ENCODE data around the gene EEFSEC.

EEFSEC gene

DNA sequence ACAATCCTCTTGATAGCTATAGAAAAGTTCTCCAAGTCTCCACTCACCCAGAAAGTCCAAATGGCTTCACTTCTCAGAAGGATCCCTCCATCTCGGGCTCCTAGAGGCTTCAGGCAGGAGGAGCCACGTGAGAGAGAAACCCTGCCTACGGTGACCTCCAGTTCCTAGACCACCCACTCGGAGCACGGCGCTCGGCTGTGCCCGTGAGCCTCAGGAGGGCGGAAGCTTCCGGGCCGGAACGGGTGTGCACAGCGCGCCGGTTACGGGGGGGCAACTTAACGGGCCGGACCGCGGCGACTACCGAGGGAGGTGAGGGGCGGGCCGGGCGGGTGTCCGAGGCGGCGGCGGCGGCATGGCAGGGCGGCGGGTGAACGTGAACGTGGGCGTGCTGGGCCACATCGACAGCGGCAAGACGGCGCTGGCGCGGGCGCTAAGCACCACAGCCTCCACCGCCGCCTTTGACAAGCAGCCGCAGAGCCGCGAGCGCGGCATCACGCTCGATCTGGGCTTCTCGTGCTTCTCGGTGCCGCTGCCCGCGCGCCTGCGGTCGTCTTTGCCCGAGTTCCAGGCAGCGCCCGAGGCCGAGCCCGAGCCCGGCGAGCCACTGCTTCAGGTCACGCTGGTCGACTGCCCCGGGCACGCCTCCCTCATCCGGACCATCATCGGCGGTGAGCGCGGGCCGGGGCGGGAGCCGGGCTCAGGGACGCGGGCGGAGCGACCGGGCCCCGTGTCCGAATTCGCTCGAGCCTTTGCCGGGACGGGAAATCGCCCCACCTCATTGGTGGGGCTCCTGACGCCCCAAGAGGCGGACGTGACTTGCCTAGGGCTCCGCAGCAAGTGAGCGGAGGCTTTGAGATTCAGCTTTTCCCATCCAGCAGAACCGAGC lies at the start of gene EEFSEC:
EEFSEC (plus strand) TSS at position 326 of the 886 bp plus-strand sequence; CDS start at position 353, 27 bp downstream.
- peak; percentile 83 to 89 for DNase-seq

GRCh38 chr3:128107834-128108233 lies 45.4 kb upstream of the EEFSEC start:
- no peak for DNase-seq

GRCh38 chr3:128111147-128111546 lies 42.1 kb upstream of the EEFSEC start:
- no peak for DNase-seq

- DNase-seq = peak; percentile 49 to 72
Measured at GRCh38 chr3:128112357-128112968, 40.8 kb upstream of the EEFSEC start.

- peak in 1 of 2 donors; percentile 7 for DNase-seq
Measured at GRCh38 chr3:128113817-128114794, 39.2 kb upstream of the EEFSEC start.

- no peak for DNase-seq
Measured at GRCh38 chr3:128122013-128122412, 31.3 kb upstream of the EEFSEC start.

DNA sequence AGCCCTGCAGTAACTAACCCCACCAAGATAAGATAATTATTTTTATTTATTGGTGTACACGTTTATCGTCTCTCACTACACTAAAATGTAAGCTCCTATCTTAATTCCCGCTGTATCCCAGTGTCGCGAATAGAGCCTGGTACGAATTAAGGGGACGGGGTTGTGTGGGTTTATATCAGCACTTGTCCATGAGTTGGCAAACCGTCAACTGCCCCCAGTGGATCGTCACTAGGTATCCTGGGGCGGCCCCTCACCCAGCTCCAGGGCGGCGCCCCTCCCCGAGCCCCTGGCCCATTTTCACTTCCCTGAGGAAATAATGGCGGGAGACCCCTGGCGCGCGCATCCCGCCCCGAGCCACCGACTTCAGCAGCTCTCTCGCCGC lies 30.1 kb upstream of the EEFSEC start:
- no peak for DNase-seq

DNA sequence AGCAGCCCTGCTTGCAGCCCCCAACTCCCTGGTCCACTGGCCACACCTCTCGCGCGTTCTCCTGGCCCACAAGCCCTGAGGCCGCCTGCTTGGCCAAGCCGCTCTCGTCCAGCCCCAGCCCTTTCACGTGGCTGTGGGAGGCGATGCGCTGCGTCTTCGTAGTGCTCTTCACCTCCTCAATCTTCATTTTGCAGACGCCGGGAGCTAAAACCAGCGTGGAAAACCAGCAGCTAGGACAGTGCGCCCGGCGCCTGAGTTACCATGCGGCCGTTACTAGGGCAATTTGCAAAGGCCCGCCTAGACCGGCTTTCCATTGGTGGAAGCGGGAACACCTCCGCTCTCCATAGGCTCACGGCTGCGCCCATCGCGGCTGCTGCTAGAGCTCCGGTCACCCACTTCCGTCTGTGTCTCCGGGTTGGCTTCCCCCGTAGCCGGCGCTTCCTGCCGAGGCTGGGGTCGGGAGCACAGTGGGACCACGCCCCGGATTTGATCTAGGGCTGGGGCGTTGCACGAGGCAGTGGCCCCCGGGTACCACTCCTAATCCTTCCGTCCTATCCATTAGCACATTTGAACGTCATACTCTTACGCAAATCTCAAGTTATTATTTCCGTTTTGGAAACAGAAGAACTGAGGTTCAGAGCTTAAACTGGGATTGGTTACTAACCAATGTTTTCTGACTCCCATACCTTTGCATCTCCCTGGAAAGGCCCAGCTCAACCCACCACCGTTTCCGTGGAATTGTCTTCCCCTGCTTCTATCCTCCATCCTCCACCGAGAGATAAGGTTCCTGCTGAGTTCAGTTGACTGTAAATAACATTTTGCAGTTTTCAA lies 29.5 kb upstream of the EEFSEC start, which contains the start of gene RUVBL1:
RUVBL1 (minus strand) TSS at position 275 of the 831 bp plus-strand sequence; CDS start at position 187, 88 bp downstream.
- DNase-seq = peak; percentile 97 to 98

GRCh38 chr3:128127236-128127635 lies 26.0 kb upstream of the EEFSEC start:
- no peak for DNase-seq

- DNase-seq = no peak
Measured at GRCh38 chr3:128128251-128128650, 25.0 kb upstream of the EEFSEC start.

DNA sequence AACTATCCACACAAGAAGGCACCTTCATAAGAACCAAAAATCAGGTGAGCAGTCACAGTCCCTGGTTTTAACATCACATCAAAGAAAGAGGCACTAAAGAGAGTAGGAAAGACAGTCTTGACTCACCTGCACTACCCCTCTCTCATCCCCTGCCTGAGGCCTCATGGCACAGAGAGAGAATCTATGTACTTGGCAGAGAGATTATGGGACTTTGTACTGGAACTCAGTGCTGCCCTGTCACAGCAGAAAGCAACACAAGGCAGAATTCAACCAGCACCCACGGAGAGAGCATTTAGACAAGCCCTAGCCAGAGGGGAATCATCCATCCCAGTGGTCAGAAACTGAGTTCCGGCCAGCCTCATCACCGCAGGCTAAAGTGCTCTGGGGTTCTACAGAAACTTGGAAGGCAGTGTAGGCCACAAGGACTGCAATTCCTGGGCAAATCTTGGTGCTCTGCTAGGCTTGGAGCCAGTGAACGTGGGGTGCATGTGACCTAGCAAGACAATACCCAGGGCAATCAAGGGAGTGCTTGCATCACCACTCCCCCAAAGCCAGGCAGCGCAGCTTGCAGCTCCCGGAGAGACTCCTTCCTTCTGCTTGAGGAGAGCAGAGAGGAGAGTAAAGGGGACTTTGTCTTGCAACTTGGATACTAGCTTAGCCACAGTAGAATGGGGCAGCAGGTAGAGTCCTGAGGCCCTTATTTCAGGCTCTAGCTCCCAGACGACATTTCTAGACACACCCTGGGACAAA lies 21.2 kb upstream of the EEFSEC start:
- no peak for DNase-seq

GRCh38 chr3:128133273-128133883 lies 19.9 kb upstream of the EEFSEC start:
- peak; percentile 44 to 63 for DNase-seq

DNA sequence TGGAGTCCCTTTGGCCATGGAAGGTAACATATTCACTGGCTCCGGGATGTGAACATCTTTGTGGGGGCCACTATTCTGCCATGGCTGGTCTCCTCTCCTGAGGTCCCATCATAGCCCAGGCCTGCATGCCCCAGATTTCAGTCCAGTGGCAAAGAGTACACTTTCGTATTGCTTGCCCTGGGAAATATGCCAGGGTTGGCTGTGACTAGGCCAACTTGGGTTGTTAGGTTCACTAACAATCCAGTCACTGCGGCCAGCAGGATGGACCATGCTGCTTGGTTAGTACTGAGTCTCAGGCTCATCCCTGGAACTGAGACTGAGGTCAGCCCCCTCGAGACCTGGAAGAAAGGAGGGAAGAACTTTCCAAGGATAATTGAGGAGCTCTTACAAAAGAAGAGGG lies 9.8 kb upstream of the EEFSEC start:
- DNase-seq = no peak

- no peak for DNase-seq
Measured at GRCh38 chr3:128144512-128145187, 8.6 kb upstream of the EEFSEC start.

DNA sequence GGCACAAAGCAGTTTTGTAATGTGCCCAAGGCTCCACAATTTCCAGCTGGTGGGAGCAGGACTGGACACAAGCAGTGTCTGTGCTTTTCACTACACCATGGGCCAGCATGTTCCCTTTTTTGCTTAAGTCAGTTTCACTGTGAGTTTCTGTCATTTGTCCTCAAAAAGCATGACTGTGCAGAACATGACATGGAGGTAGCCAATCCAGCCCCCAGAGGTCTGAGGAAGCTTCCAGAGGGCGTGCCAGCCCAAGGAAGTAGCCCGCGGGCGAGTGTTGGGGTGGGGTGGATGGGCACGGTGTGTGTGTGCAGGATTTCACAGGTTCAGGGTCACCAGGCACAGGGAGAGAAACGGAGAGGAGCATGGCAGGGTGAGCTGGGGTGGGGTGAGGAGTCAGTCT lies 8.0 kb upstream of the EEFSEC start:
- peak in 1 of 2 donors; percentile 38 for DNase-seq

- no peak for DNase-seq
Measured at GRCh38 chr3:128146201-128146600, 7.1 kb upstream of the EEFSEC start.

DNA sequence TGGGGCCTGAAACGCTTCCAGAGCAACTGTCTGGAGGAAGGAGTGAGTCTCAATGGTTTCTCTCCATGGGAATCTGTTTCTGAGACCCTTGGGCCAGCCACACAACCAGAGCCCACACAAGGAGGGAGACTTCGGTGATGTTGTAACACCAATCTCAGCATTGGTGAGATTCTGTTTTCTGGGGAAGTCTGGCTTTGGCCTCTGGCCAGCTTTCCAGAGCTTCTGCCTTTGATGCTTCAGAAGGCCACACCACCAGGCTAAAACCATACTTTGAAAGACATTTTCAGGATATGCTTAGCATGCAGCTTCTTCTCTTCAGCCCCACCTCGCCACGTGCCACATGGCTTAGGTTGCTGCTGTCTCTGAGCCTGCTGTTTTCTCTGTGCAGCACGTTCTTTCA lies 3.6 kb upstream of the EEFSEC start:
- DNase-seq = no peak

DNA sequence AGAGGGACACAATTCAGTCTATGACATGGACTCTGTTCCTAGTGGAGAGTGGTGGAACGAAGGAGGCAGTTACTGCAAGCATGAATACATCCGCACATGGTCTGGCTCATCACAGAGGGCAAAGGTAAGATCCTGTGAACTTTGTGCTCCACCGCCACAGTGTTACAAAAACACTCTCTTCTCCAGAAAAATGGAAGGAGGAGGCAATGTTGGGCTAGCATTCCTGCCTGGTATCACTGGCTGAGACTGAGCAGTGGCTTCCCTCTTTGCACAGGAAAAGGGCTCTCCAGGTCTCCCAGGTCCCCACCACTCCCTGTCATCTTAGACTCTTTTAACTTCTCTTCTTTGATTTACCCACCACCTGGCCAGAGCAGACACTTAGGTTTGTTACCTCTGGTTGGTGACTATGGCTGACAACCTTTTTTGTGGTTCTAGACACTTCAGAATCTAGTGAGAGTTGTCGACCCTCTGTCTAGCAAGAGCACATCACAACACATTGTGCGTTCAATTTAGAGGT lies 1.5 kb upstream of the EEFSEC start:
- DNase-seq = no peak

- peak; percentile 74 to 83 for DNase-seq
Measured at GRCh38 chr3:128152419-128153155, 694 bp upstream of the EEFSEC start.

Data from CD4-positive, alpha-beta T cell treated with Interleukin-1 beta for 1 hour (primary cell).